ENCODE results near the gene MDK. TPM values are rescaled to one million over a fixed set of nuclear protein-coding genes. Genes with fewer than 3 reads are reported as not detected.

MDK gene
- total RNA-seq, 6 experiments from 2014 or later: 0.35 to 6.4 (median 4.2) TPM

DNA sequence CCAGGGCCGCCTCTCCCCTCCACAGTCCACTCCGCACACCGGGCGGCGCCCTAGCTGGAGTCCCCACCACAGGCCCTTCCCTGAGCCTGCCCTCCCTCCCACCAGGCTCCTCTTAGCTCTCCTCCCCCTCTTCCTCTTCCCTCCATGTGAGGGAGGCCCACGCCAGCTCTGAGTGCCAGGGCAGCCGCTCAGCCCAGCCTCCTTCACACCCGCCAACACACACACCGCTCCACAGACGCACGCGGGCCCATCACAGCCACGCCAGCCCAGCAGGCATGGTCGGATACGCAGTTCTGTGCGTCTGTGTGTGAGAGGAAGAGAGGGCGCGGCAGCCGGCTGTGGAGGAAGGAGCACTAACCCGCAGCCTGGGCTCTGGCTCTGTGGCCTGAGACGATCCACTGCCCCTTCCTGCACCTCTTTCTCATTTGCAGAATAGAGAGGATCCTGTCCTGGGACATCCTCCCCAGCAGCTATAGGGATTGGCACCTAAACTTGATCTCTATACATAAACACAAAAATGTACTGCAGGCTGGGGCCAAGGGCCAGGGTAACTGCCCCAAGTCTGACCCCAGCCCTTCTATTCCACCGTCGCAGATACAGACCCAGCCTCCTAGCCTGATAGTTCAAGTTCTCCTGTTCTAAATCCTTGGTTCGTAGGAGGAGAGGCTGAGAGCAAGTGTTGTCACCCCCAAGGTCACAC, 6.6 kb downstream of the MDK start:
- Histone ChIP-seq H3K4me1 (peaks cover 0 to 35% (median 3%) of the 10 kb centered on the region in 4 donors), H3K36me3 (no peaks in the 10 kb centered on the region), H3K27me3 (peaks cover 7 to 15% of the 10 kb centered on the region in 2 donors), H3K4me3 (no peak overlapping the region), H3K9me3 (no peaks in the 10 kb centered on the region), H3K27ac (no peak overlapping the region)
- no peak for TF ChIP-seq POLR2A (IDR thresholded peaks at IDR 0.05)
- TF ChIP-seq, protein P1, sequence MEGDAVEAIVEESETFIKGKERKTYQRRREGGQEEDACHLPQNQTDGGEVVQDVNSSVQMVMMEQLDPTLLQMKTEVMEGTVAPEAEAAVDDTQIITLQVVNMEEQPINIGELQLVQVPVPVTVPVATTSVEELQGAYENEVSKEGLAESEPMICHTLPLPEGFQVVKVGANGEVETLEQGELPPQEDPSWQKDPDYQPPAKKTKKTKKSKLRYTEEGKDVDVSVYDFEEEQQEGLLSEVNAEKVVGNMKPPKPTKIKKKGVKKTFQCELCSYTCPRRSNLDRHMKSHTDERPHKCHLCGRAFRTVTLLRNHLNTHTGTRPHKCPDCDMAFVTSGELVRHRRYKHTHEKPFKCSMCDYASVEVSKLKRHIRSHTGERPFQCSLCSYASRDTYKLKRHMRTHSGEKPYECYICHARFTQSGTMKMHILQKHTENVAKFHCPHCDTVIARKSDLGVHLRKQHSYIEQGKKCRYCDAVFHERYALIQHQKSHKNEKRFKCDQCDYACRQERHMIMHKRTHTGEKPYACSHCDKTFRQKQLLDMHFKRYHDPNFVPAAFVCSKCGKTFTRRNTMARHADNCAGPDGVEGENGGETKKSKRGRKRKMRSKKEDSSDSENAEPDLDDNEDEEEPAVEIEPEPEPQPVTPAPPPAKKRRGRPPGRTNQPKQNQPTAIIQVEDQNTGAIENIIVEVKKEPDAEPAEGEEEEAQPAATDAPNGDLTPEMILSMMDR (IDR thresholded peaks at IDR 0.05): no peak
- ATAC-seq: no peak
- intact Hi-C loops (cut with DNase I): loop anchor here (10.0 kb wide), 1 partner anchor 147 kb away; no protein-coding TSS in a partner anchor
- DNase-seq: no peak
- 17% methylated on average over 6 of the region's 24 CpGs for WGBS (ENCODE audit: insufficient coverage, low coverage, low lambda C conversion rate, missing lambda C conversion rate)

- DNase-seq (no peak), ATAC-seq (no peak)
- no peaks in the 10 kb centered on the region for H3K36me3 ChIP-seq
- peak overlapping the region in 1 of 3 donors; percentile 42 for H3K4me3 ChIP-seq
- TF ChIP-seq, protein P1 (IDR thresholded peaks at IDR 0.05): no peak
- no peak for TF ChIP-seq POLR2A (IDR thresholded peaks at IDR 0.05)
- H3K27ac ChIP-seq: no peak overlapping the region
- 8% methylated on average over 6 of the region's 21 CpGs for WGBS (ENCODE audit: insufficient coverage, low coverage, low lambda C conversion rate, missing lambda C conversion rate)
- intact Hi-C loops (cut with DNase I): loop anchor here (10.0 kb wide), 1 partner anchor 146 kb away; no protein-coding TSS in a partner anchor
- H3K4me1 ChIP-seq: peaks cover 0 to 35% (median 3%) of the 10 kb centered on the region in 4 donors
- H3K27me3 ChIP-seq: peaks cover 7 to 15% of the 10 kb centered on the region in 2 donors
- no peaks in the 10 kb centered on the region for H3K9me3 ChIP-seq
Measured at GRCh38 chr11:46388619-46389449, 7.4 kb downstream of the MDK start.

GRCh38 chr11:46389450-46390330, 8.2 kb downstream of the MDK start:
- no peaks in the 10 kb centered on the region for H3K9me3 ChIP-seq
- peaks cover 7 to 15% of the 10 kb centered on the region in 2 donors for H3K27me3 ChIP-seq
- WGBS (ENCODE audit: insufficient coverage, low coverage, low lambda C conversion rate, missing lambda C conversion rate): no CpG with 5 or more reads among the region's 80 CpGs
- DNase-seq (peak; percentile 71 to 81 (median 80)), ATAC-seq (peak; percentile 72 to 76 (median 74))
- peaks cover 0 to 35% (median 3%) of the 10 kb centered on the region in 4 donors for H3K4me1 ChIP-seq
- intact Hi-C loops (cut with DNase I): loop anchor here (10.0 kb wide), 1 partner anchor 145 kb away; no protein-coding TSS in a partner anchor
- no peak for TF ChIP-seq POLR2A (IDR thresholded peaks at IDR 0.05)
- TF ChIP-seq, protein P1 (IDR thresholded peaks at IDR 0.05): peak; percentile 60 to 94 (median 90)
- no peak overlapping the region for H3K27ac ChIP-seq
- peak overlapping the region; percentile 30 to 55 (median 42) for H3K4me3 ChIP-seq
- H3K36me3 ChIP-seq: no peaks in the 10 kb centered on the region

All from right lobe of liver (tissue), 6 donors.